ENCODE results near the gene SLC22A1.

- TF ChIP-seq CTCF (IDR thresholded peaks at IDR 0.05) (no peak), POLR2A (IDR thresholded peaks at IDR 0.05) (no peak), POLR2AphosphoS5 (IDR thresholded peaks at IDR 0.05) (no peak)
These were observed 77.1 kb downstream of the SLC22A1 start for GRCh38 chr6:160198606-160199211.

All from breast epithelium (tissue), 3 donors.